Suprapubic skin (tissue), 3 donors: ENCODE results near the gene TMEM109.

Source experiments
- CTCF ChIP-seq, 2 donors: fragments of 200-600 bp in 1 of 2; fragments of 450-650 bp in 1 of 2; sonication (generic) in 1 of 2; IDR thresholded peaks; one replicate each; pipeline ENCODE4 v1.5.1; 2016 to 2019; ENCODE audit warnings: antibody characterized with exemption in 2 of 2, mild to moderate bottlenecking in 1 of 2, moderate library complexity in 1 of 2
- EP300 ChIP-seq: sonication (generic); formaldehyde crosslinking; IDR thresholded peaks from one replicate; pipeline ENCODE4 v1.6.1; 2017; ENCODE audit warnings: antibody characterized with exemption
- POLR2A ChIP-seq, 2 donors: fragments of 450-650 bp; IDR thresholded peaks; one replicate each; pipeline ENCODE4 v1.6.1; 2017; ENCODE audit warnings: antibody characterized with exemption in 2 of 2, mild to moderate bottlenecking in 2 of 2, moderate library complexity in 2 of 2

- TF ChIP-seq CTCF (IDR thresholded peaks at IDR 0.05) (no peak), POLR2A (IDR thresholded peaks at IDR 0.05) (no peak), EP300 (no peak)
Measured at GRCh38 chr11:60924110-60924905, 10.3 kb downstream of the TMEM109 start, which contains the start of gene TMEM132A.
